HG03103 (cell line): ENCODE data around the gene DCAF6.
A peak's percentile ranks its signal among the peaks of the same experiment; 100 is the strongest.

Experiments
- ATAC-seq: cut with Tn5 transposase; IDR thresholded peaks from one replicate; pipeline ENCODE4 v1.9.1; 2021; ENCODE audit warnings: low read depth; ENCODE audit not compliant: unreplicated experiment

The DCAF6 gene

GRCh38 chr1:168082008-168082876 is 145.8 kb downstream of the DCAF6 start:
- ATAC-seq, result peak; percentile 92

GRCh38 chr1:168083456-168084325 is 147.2 kb downstream of the DCAF6 start:
- ATAC-seq, result no peak

- no peak for ATAC-seq
Observed at GRCh38 chr1:168084396-168085231, 148.1 kb downstream of the DCAF6 start.

DNA sequence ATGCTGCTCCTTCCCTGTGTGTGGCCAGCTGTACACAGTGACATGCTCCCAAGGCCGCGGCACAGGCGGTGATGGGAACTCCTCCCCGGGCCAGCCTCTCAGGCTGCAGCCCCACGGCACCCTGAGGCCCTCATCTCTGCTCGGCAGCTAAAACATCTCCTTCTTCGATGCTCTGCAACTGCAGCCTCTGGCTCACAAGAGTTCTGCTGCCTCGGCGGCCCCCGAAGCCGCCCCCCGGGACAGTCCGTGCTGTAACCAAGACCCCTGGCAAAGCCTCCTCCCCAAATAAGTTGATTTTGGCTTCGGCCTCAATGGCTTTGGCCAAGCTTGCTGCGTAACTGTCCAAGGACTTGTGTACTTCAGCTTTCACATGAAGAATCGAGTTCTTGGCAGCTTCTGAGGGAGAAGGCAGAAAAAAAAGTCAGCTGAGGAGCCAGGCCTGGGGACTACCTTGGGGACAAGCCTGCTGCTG is 149.0 kb downstream of the DCAF6 start:
- no peak for ATAC-seq

- no peak for ATAC-seq
Observed at GRCh38 chr1:168086438-168086837, 150.0 kb downstream of the DCAF6 start.

DNA sequence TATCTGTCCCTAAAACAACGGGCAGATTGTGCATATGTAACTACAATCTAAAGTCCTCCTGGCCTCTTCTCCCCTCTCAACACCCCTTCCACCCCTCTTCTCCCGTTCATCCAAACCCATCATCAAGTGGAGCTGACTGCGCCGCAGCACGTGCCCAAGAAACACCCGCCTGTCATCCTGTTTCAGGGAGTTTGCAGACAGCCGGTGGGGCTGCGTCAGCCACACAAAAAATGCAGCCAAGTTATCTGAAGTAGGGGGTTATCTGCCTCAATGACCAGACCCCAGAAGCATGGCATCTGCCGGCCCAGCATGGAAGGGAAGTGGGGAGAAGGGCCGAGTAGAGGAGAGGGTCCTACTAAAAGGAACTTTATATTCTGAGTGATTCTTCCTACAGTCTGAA is 151.2 kb downstream of the DCAF6 start:
- no peak for ATAC-seq

- ATAC-seq, result no peak
Observed at GRCh38 chr1:168088511-168089325, 152.2 kb downstream of the DCAF6 start.

GRCh38 chr1:168089326-168089978 is 153.0 kb downstream of the DCAF6 start:
- ATAC-seq, result no peak

GRCh38 chr1:168089979-168090337 is 153.5 kb downstream of the DCAF6 start:
- no peak for ATAC-seq

DNA sequence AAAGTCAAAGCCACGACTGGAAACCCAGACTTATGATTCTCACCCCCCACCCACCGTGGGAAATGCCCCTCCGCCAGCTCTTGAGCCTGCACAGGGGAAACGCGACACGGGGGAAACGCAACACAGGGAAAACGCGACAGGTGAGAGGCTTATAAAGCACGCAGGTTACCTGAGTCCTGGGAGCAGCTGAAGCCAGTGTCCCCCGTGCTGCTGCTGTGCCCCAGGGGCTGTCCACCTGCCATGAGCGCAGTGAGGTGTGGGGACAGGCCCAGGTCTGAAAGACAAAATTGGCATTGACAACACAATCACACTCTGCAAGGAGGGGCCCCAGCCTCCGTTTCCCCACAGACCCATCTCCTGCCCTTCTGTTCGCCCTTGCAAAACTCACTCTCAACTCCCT is 153.9 kb downstream of the DCAF6 start:
- no peak for ATAC-seq

DNA sequence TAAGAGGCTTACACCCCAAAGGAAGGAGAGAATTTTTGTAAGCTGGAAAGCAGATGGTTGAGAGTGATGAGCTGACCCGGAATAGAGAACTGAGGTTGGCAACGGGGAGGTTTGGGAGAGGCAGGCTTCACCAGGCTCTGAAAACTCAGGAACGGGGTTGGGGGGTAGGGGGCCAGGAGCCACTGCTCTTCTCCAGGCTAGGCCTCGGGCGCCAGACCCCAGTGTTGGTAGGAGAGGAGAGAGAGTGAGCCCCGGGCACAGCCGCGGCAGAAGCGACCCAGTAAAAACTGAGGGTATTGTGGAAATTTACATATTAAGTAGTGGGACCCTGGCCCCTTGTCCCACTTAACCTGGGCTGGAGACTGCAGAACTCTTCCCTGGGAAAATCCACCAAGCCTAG is 154.6 kb downstream of the DCAF6 start:
- no peak for ATAC-seq

GRCh38 chr1:168091720-168092550 is 155.5 kb downstream of the DCAF6 start:
- no peak for ATAC-seq

GRCh38 chr1:168092566-168093355 is 156.3 kb downstream of the DCAF6 start:
- no peak for ATAC-seq

- ATAC-seq, result no peak
Observed at GRCh38 chr1:168093616-168094015, 157.1 kb downstream of the DCAF6 start.

GRCh38 chr1:168095476-168095875 is 159.0 kb downstream of the DCAF6 start:
- no peak for ATAC-seq

GRCh38 chr1:168096296-168097165 is 160.0 kb downstream of the DCAF6 start:
- ATAC-seq, result no peak
